Putamen (tissue), 1 donor: ENCODE measurements around the gene GPR157.
"Not testable (repeated sequence)": the region's sequence is repeated elsewhere in the genome, so short reads cannot be mapped to it uniquely, and the experiment has no call there.

Experiments used
- DNase-seq: peaks from one replicate; pipeline ENCODE4 v3.0.0-alpha.2; 2016; ENCODE audit warnings: low spot score

GPR157 gene

GRCh38 chr1:9145714-9146113 is 16.8 kb upstream of the GPR157 start:
- DNase-seq: no peak

- DNase-seq: no peak
These were observed 16.2 kb upstream of the GPR157 start for GRCh38 chr1:9145021-9145668.

DNA sequence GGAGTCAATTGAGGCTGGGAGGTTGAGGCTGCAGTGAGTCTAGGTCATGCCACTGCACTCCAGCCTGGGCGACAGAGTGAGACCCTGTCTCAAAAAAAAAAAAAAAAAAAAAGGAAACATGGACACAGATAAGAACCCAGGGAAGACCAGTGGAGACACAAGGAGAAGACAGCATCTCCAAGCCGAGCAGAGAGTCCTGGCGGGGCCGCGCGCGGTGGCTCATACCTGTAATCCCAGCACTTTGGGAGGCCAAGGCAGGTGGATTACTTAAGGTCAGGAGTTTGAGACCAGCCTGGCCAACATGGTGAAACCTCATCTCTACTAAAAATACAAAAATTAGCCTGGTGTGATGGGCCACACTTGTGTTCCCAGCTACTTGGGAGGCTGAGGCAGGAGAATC is 15.6 kb upstream of the GPR157 start:
- DNase-seq: not testable (repeated sequence)

GRCh38 chr1:9143250-9143649 is 14.3 kb upstream of the GPR157 start:
- no peak for DNase-seq

- DNase-seq: no peak
These were observed 11.0 kb upstream of the GPR157 start for GRCh38 chr1:9139930-9140329.

DNA sequence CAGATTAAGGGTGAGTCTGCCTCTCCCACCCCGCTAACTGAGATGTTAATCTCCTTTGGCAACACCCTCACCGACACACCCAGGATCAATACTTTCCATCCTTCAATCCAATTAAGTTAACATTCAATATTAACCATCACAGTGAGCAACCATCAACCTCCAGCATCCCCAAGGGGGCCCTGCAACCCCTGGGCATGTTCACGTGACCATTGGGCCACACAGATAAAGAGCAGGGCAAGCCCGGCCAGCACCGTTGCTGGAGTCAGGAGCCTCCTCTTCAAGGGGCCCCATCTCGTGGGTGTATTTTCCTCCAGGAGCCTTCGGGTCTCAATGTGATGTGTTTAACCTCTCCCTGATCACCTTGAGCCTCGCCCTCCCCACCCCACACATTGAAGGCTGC is 8.0 kb upstream of the GPR157 start:
- DNase-seq: no peak

DNA sequence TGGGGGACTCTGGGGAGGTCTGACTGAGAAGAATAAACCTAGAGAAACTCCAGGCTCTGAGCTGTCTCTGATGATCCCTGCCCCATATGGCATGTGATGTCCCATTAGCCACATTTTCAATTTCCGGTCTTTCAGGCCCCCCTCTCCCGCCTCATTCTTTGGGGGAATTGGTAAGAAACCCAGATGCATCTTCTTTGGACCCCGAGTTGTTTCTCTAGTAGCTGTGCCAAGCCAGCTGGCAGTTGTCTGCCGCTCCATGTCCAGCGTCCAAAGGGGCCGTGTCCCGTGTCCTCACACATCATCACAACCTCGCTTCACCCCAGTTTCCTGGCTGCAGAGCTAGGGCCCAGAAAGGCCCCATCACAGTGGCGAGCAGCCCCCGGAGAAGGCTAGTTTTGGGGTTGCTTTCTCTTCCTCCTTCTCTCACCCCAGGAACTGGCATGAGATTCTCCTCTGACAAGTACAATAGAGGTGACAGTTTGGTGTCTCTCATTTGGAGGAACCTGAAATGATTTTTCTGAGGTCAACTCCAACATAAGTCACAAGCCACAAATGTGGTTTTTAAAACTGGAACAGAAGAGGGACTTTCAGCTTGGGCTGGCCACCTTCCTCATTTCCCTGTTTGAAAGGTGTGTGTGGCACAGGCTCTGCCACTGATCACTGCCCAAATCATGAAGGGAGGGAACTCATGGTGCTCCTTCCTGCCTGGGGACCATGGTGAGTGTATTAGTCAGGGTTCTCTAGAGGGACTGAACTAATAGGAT is 6.4 kb upstream of the GPR157 start:
- no peak for DNase-seq

DNA sequence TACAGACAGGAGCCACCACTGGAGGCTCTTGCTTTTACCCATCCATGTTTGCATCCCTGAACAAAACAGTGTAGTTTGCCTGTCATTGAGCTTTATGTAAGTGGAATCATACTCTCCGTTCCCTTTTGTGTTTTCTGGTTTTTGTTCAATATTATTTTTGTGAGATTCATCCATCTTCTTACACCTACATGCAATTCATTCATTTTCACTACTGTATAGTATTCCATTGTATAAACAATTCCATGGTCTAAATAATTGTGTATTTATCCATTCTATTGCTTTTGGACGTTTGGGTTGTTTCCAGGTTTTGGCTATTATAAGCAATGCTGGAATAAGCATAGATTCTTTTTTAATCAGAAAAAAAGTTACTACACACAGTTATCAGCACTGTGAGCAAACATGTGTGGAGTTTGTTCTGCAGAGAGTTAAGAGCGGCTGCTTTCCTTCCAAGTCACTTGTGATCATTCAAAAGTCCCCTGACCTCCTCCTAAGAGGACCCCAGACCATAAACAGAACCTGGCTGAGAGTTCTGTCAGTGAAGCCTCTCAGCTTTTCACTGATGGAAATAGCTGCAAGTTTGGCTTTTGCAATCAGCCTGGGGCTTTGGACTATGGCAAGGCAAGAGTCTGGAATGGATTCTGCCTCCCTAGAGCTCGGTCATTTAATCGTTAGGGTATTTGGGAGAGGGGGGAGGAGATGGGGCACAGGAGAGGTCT is 5.1 kb upstream of the GPR157 start:
- no peak for DNase-seq

GRCh38 chr1:9129266-9130041 is 552 bp upstream of the GPR157 start:
- no peak for DNase-seq

GRCh38 chr1:9128166-9128519 is 759 bp downstream of the GPR157 start:
- no peak for DNase-seq

DNA sequence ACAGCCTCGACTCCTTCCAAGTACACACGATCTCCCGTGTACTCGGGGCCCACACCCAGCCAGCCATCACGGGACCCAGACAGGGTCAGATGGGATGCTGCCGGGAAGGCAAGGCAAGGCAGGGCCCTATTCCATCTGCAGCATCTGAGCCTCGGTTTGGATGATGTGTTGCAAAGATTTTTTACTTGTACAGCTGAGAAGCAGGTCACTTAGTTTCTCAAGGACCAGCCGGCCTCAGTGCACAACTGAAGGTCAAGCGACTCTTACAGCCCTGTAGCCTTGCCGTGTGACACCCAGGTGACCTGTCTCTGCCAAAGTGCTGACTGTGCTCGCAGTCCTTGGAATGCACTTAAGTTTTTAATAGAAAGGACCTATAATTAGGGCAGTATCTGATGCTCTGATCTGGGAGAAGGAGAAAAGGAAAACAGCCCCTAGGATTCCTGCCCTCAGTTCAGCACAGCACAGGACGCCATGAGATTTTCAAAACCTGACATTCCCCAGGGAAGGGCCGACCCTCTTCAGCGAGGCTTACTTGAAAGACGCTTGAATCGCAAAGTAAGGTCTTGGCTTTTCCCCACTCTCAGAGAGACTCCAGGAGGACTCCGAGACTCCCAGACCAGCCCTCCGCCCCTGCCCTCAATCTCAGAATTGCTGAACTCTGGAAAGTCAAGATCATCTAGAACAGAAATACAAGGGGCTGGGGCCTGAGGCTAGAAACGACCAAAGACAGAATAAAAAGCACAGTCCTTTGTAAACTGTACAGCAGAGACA is 1.3 kb downstream of the GPR157 start:
- DNase-seq: no peak

GRCh38 chr1:9126511-9126910 is 2.4 kb downstream of the GPR157 start:
- no peak for DNase-seq

DNA sequence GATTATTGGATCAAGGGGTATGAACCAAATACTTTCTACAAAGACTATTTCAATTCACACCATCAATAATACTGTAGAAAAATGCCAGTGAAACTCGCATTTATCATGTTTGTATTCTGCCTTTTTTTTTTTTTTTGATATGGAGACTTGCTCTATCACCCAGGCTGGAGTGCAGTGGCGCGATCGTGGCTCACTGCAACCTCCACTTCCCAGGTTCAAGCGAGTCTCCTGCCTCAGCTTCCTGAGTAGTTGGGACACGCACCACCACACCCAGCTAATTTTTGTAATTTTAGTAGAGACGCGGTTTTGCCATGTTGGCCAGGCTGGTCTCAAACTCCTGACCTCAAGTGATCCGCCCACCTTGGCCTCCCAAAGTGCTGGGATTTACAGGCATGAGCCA is 3.1 kb downstream of the GPR157 start:
- DNase-seq: not testable (repeated sequence)

DNA sequence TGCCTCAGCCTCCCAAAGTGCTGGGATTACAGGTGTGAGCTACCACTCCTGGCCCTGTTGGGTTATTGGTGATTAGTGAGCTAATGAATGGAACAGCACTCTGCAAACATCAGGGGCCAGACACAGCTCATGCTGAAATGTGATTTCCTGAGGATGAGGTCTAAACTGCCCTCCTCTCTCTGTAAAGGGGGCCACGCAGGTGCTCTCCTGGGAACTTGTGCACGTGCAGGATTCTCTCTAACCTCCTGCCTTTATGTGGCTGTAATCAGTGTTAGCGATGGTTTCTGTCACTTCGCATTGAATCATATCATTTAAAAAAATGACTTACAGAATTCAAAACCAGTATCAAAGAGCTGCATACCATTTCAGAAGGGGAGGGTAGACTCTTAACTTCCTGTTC is 3.6 kb downstream of the GPR157 start:
- DNase-seq: no peak

DNA sequence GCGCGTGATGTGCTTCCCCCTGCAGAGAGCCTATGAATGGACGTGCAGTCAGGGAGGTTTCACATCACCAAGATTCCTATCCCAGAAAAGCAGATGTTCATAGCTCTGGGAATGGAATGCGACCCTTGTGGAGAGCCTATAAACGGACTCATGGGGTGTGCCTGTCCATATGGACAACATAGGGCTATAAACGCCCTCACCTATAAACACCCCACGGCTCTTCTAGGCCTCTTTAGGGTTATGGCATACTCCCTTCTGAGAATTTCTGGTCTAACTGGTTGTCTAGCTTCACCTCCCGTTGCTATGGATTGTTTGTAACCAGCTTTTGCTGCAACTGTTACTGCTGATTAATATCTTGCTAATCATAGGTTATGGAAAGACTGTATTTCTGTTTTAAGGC is 4.5 kb downstream of the GPR157 start:
- DNase-seq: not testable (repeated sequence)

DNA sequence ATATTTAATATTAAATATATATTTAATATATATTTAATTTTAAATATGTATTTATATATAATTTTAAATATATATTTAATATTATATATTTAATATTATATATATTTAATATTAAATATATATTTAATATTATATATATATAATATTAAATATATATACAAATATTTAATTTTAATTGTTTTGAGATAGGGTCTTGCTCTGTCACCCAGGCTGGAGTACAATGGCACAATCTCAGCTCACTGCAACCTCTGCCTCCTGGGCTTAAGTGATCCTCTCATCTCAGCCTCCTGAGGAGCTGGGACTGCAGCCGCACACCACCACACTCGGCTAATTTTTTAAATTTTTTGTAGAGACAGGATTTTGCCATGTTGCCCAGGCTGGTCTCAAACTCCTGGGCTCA is 5.2 kb downstream of the GPR157 start:
- DNase-seq: not testable (repeated sequence)

DNA sequence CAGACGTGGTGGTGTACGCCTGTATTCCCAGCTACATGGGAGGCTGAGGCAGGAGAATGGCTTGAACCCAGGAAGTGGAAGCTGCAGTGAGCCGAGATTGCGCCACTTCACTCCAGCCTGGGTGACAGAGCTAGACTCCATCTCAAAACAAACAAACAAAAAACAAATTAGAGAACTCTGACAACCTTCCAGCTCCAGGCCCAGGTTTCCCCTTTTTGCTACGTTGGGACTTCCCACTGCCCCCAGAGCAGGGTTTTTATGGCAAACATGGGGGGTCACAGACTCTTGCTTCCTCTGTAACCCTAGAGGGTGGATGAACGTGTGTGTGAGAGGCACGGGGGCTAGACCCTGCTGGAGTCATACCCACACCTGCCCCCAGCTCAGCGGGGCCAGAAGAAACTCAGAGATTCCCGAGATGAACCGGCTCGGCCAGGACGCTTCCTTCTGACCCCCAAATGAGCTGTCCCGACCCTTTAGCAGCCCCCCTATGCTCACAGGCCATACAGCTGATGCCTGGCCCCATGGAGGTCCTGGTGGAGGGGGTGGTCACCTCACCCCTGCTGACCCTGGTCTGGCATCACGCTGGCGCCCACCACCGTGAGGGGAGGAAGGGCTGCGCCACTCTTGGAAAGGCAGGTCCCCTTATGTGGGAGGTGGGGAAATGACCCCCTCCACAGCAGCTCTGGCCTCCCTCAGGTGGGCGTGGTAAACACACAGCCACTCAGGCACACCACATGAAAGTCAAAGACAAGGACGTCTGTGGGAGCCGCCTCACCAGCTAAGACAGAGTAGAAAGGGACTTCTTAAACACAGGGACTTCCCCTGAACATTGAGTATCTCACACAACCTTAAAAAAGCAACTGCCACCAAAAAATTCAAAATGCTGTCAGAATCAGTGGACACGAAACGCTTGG is 7.1 kb downstream of the GPR157 start:
- no peak for DNase-seq

DNA sequence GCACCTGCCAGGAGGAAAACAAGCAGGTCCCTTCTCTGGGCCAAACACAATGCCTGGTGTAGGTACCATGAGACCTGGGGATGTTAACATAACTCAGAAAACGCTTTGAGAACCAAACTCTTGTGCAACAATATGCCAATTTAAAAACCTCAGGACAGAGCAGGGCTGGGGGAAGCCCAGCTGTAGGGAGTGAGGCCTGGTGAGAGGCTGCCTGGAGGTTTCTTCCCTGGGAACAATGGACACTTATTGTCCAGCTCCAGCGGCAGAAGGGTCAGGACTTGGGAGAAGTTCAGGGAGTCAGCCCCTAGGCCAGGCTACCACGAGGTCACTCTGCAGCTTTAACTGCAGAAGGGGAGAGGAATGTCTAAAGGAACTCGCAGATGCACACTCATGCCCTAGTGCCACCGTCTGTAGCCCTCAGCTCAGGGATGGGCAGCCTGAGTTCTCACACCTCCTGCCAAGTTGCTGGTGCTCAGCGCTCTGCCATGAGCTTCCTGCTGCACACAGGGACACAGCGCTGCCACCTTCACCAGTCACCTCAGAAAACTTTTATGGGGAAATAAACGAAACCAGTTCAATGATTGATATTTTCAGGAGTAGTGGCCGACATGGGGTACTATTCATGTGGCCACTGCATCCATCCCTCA is 8.5 kb downstream of the GPR157 start:
- no peak for DNase-seq

- DNase-seq: no peak
These were observed 9.2 kb downstream of the GPR157 start for GRCh38 chr1:9119745-9120144.

DNA sequence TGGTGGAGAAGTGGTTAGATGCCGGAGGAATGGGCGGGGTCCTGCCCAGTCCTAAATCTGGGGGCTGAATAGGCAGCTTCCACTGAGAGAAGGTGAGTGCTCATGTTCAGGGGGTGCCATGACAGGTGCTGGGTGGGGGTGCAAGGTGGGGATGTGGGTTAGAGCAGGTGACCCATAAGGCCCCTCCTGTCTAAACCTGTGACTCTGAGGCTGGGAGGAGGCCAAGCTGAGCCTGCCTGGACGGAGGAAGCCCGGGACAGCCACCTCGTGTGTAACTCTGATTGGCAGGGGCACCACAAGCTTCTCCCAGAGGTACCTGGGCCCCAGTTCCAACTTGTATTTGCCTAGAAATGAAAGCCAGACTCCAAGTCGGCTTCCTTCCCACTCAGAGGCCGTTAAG is 10.7 kb downstream of the GPR157 start:
- no peak for DNase-seq
